Fibroblast of pulmonary artery (primary cell): ENCODE results near the gene NLRP3.
"Not testable (repeated sequence)": the region's sequence is repeated elsewhere in the genome, so short reads cannot be mapped to it uniquely, and the experiment has no call there.

Experiments used
- DNase-seq: peaks from one replicate; pipeline ENCODE4 v3.0.0-alpha.2; 2010; ENCODE audit warnings: low read depth
- H3K4me3 ChIP-seq: replicated peaks from 2 replicates; pipeline ENCODE4 v1.5.1; 2011; ENCODE audit warnings: low read depth, mild to moderate bottlenecking, control low read depth, low read length, moderate library complexity
- CTCF ChIP-seq: IDR thresholded peaks from 2 replicates; pipeline ENCODE4 v1.5.1; 2011; ENCODE audit warnings: mild to moderate bottlenecking, control low read depth, low read length, inconsistent platforms; ENCODE audit errors: missing control alignments

The NLRP3 gene

GRCh38 chr1:247471445-247472016 is 55.6 kb downstream of the NLRP3 start:
- H3K4me3 ChIP-seq = no peak overlapping the region
- DNase-seq = no peak
- no peak for TF ChIP-seq CTCF

- TF ChIP-seq CTCF = no peak
- H3K4me3 ChIP-seq = no peak overlapping the region
- no peak for DNase-seq
Observed at GRCh38 chr1:247472035-247472434, 56.1 kb downstream of the NLRP3 start.

GRCh38 chr1:247474367-247474766 is 58.4 kb downstream of the NLRP3 start:
- no peak for DNase-seq
- no peak for TF ChIP-seq CTCF
- no peak overlapping the region for H3K4me3 ChIP-seq

GRCh38 chr1:247475793-247476192 is 59.8 kb downstream of the NLRP3 start:
- H3K4me3 ChIP-seq = no peak overlapping the region
- no peak for DNase-seq
- TF ChIP-seq CTCF = no peak

GRCh38 chr1:247476328-247477058 is 60.5 kb downstream of the NLRP3 start:
- DNase-seq, H3K4me3 ChIP-seq: not testable (repeated sequence)

- no peak overlapping the region for H3K4me3 ChIP-seq
- no peak for TF ChIP-seq CTCF
- DNase-seq = no peak
Observed at GRCh38 chr1:247482747-247483146, 66.8 kb downstream of the NLRP3 start.

- peak; percentile 61 for DNase-seq
- no peak overlapping the region for H3K4me3 ChIP-seq
- peak; percentile 46 for TF ChIP-seq CTCF
Observed at GRCh38 chr1:247487057-247487456, 71.1 kb downstream of the NLRP3 start.
